A673 (cell line): Measurements from ENCODE around the gene VAV3. TPM values are rescaled to one million over a fixed set of nuclear protein-coding genes. Genes with fewer than 3 reads are reported as not detected.

Source experiments
- BruUV-seq: library from RNA; stranded (reverse); fragments of 400-500 nt; replicated peaks from 2 replicates; lab custom pipeline; 2021; lab: Mats Ljungman, UMichigan
- CTCF ChIA-PET: fragments of 300-600 bp; sonication (Branson Sonifier 250); formaldehyde crosslinking; loops from one replicate; lab custom pipeline; 2022; ENCODE audit warnings: antibody characterized with exemption; lab: Charles Lee
- POLR2A ChIA-PET: fragments of 300-600 bp; sonication (Branson Sonifier 250); formaldehyde crosslinking; loops from one replicate; lab custom pipeline; 2022; ENCODE audit warnings: antibody characterized with exemption; ENCODE audit not compliant: low non-redundant PET; lab: Charles Lee
- DNase-seq: peaks from one replicate; pipeline ENCODE4 v3.0.0-alpha.2; 2015; ENCODE audit warnings: low spot score
- H3K27ac ChIP-seq: fragments of 200-600 bp; sonication (generic); 2 replicates; pipeline ENCODE4 v1.5.1; 2016; ENCODE audit warnings: mixed run types, low read depth, mild to moderate bottlenecking, mixed read lengths, antibody characterized with exemption, low read length; ENCODE audit not compliant: poor library complexity, severe bottlenecking
- H3K27me3 ChIP-seq: fragments of 200-600 bp; sonication (generic); replicated peaks from 2 replicates; pipeline ENCODE4 v1.6.1; 2017; ENCODE audit warnings: mixed run types, low read depth, mild to moderate bottlenecking, mixed read lengths, antibody characterized with exemption, low read length; ENCODE audit not compliant: insufficient read depth, poor library complexity
- H3K36me3 ChIP-seq: fragments of 200-600 bp; sonication (generic); 2 replicates; pipeline ENCODE4 v1.6.1; 2016; ENCODE audit warnings: mixed run types, mild to moderate bottlenecking, mixed read lengths, antibody characterized with exemption, low read length; ENCODE audit not compliant: insufficient read depth, poor library complexity, severe bottlenecking
- H3K4me1 ChIP-seq: fragments of 200-600 bp; sonication (generic); 2 replicates; pipeline ENCODE4 v1.6.1; 2017; ENCODE audit warnings: mixed run types, mild to moderate bottlenecking, mixed read lengths, antibody characterized with exemption, low read length; ENCODE audit not compliant: insufficient read depth, poor library complexity, severe bottlenecking
- H3K4me3 ChIP-seq: fragments of 200-600 bp; sonication (generic); 2 replicates; pipeline ENCODE4 v1.5.1; 2016; ENCODE audit warnings: low read depth, mixed run types, mild to moderate bottlenecking, mixed read lengths, low read length; ENCODE audit not compliant: poor library complexity, severe bottlenecking
- H3K9me3 ChIP-seq: fragments of 200-600 bp; sonication (generic); 2 replicates; pipeline ENCODE4 v1.6.1; 2016; ENCODE audit warnings: mixed run types, low read depth, mild to moderate bottlenecking, mixed read lengths, antibody characterized with exemption, low read length; ENCODE audit not compliant: poor library complexity, severe bottlenecking
- CTCF ChIP-seq: fragments of 300-800, 200-600 bp; sonication (generic); conservative IDR thresholded peaks from 2 replicates; pipeline ENCODE4 v1.5.1; 2017; ENCODE audit warnings: low read depth, mild to moderate bottlenecking, antibody characterized with exemption, low read length, moderate library complexity, mixed read lengths
- EZH2 ChIP-seq: fragments of 200-600 bp; sonication (generic); IDR thresholded peaks from 2 replicates; pipeline ENCODE4 v1.6.1; 2017; ENCODE audit warnings: borderline replicate concordance, low read depth, mild to moderate bottlenecking, mixed read lengths, antibody characterized with exemption, low read length; ENCODE audit not compliant: poor library complexity, severe bottlenecking
- intact Hi-C: fragments of 100-400 bp; cut with micrococcal nuclease; formaldehyde crosslinking; loops from one replicate; pipeline ENCODE4 v1.10.0; 2022; ENCODE audit not compliant: unreplicated experiment
- total RNA-seq: library from RNA; stranded (reverse); gene quantifications from 2 replicates; pipeline ENCODE4 v1.2.3, GENCODE V29; 2021

VAV3 gene
- total RNA-seq, 1 experiment from 2014 or later, result 0.30 TPM

- no peak for DNase-seq
- H3K4me1 ChIP-seq, result no peaks in the 10 kb centered on the region
- H3K27ac ChIP-seq, result no peak overlapping the region
- no peaks in the 10 kb centered on the region for H3K36me3 ChIP-seq
- no TSS peak for BruUV-seq
- no peaks in the 10 kb centered on the region for H3K9me3 ChIP-seq
- ChIA-PET CTCF (no interaction called here), POLR2A (no interaction called here)
- no peak overlapping the region for H3K4me3 ChIP-seq
- no peak for TF ChIP-seq CTCF
- TF ChIP-seq EZH2, result no peak
- intact Hi-C loops, result no loop called here
- no peaks in the 10 kb centered on the region for H3K27me3 ChIP-seq
Observed at GRCh38 chr1:107927820-107928219, 37.2 kb downstream of the VAV3 start.

- CTCF ChIA-PET, result no interaction called here
- H3K27me3 ChIP-seq, result no peaks in the 10 kb centered on the region
- intact Hi-C loops, result no loop called here
- no peaks in the 10 kb centered on the region for H3K36me3 ChIP-seq
- no peaks in the 10 kb centered on the region for H3K9me3 ChIP-seq
- H3K27ac ChIP-seq, result no peak overlapping the region
- DNase-seq, result no peak
- no peaks in the 10 kb centered on the region for H3K4me1 ChIP-seq
- TF ChIP-seq CTCF, result no peak
- no peak for TF ChIP-seq EZH2
- BruUV-seq, result no TSS peak
- POLR2A ChIA-PET, result no interaction called here
- H3K4me3 ChIP-seq, result no peak overlapping the region
Observed at GRCh38 chr1:107926436-107927080, 38.4 kb downstream of the VAV3 start.

GRCh38 chr1:107925565-107925964 is 39.4 kb downstream of the VAV3 start:
- Histone ChIP-seq H3K9me3 (no peaks in the 10 kb centered on the region), H3K36me3 (no peaks in the 10 kb centered on the region), H3K4me1 (no peaks in the 10 kb centered on the region), H3K27ac (no peak overlapping the region), H3K27me3 (no peaks in the 10 kb centered on the region), H3K4me3 (no peak overlapping the region)
- no TSS peak for BruUV-seq
- no peak for TF ChIP-seq CTCF
- no peak for TF ChIP-seq EZH2
- intact Hi-C loops, result no loop called here
- no peak for DNase-seq
- POLR2A ChIA-PET, result no interaction called here
- CTCF ChIA-PET, result no interaction called here
